ENCODE data around the gene IL12B. TPM values are rescaled to one million over a fixed set of nuclear protein-coding genes. Genes with fewer than 3 reads are reported as not detected.
"Not testable (repeated sequence)": the region's sequence is repeated elsewhere in the genome, so short reads cannot be mapped to it uniquely, and the experiment has no call there.

The IL12B gene
- polyA plus RNA-seq, 3 donors = 0.06 to 0.11 TPM; not detected in 1

DNA sequence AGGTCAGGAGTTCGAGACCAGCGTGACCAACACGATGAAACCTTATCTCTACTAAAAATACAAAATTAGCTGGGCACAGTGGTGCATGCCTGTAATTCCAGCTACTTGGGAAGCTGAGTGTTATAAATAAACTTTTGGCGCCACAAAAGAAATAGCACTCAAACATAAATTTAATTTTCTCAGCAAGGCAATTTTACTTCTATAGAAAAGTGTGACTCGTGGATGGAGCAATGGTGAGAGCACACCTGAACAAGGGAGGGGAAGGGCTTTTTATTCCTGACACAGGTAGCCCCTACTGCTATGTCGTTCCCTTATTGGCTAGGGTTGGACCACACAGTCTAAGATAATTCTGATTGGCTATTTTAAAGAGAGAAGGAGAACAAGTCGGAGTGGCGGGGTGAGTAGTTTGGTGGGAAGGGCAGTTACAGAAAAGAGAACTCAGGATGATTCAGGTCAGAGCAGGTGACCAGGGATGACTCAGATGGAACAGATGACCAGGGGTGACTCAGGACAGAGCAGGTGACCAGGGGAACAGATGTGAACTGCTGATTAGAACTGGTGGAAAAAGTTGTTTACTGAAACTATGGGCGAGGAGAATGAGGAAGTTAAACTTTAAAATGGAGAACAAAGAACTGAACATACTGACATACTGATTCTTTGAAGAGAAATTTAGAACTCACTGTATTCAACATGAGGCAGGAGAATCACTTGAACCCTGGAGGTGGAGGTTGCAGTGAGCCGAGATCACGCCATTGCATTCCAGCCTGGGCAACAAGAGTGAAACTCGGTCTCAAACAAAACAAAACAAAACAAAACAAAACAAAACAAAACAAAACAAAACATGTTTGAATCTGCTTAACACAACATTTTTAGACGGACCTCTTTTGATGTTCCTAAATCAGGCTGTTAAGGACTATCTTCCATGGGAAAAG lies 28.1 kb downstream of the IL12B start:
- DNase-seq (ENCODE audit: low read depth in 3 of 3, low spot score in 2 of 3) = not testable (repeated sequence)

DNA sequence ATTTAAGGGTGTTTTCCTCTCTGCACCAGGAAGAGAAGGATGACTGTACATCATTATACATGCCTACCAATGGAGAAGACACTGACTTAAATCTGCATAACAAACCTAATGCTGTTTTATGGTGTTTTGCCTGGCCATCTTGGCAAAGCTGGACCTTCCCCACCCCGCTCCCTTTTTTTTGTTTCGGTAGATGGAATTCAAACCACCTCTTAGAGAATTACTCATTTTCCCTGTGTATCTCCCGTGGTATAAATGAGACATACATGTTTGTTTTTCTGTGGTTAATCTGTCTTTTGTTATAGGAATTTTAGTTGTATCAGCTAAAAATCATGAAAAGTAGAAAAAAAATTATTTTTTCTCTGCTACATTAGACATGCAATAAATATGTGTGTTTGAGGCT lies 28.8 kb downstream of the IL12B start:
- no peak for DNase-seq (ENCODE audit: low read depth in 3 of 3, low spot score in 2 of 3)

DNA sequence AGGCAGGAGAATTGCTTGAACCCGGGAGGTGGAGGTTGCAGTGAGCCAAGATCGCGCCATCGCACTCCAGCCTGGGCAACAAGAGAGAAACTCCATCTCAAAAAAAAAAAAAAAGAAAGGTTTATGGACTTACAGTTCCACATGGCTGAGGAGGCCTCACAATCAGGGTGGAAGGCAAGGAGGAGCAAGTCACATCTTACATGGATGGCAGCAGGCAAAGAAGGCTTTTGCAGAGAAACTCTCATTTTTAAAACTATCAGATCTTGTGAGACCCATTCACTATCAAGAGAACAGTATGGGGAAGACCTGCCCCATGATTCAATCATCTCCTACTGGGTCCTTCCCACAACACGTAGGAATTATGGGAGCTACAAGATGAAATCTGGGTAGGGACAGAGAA lies 33.0 kb downstream of the IL12B start:
- DNase-seq (ENCODE audit: low read depth in 3 of 3, low spot score in 2 of 3) = not testable (repeated sequence)

DNA sequence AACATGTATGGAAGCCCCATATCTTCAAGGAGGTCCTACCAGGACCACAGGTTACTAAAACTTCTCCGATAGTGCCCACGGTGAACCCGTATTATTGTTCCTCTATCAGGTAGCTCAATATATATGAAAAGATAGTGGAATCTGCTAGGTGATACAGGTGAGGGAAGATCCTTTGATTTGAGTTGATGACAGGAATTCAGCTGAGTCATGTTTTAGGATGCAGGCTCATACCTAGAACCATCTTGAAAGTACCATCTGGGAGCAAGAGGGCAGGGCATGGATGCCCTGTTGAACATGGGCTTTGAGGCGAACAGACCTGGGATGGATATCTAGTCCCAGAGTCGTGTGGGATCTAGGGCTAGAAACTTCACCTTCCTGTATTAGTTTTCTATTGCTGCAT lies 35.4 kb downstream of the IL12B start:
- no peak for DNase-seq (ENCODE audit: low read depth in 3 of 3, low spot score in 2 of 3)

DNA sequence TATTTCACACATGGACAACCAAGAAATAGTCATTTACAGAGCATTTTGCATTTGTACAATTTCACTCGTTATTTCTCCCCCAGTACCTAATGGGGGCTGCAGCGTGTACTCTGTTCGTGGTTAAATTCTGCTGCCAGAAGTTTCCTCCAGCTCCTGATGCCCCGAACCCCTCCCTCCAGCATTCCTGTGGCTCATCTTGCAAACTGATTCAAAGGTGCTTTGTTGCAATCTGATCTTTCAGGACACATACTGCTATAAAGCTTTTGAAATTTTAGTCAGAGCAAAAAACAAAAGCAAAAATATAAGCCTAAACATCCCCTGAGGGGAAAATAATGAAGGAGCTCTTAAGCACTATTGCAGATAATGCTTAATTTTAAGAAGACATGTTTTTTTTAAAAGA lies 39.5 kb downstream of the IL12B start:
- no peak for DNase-seq (ENCODE audit: low read depth in 3 of 3, low spot score in 2 of 3)

DNA sequence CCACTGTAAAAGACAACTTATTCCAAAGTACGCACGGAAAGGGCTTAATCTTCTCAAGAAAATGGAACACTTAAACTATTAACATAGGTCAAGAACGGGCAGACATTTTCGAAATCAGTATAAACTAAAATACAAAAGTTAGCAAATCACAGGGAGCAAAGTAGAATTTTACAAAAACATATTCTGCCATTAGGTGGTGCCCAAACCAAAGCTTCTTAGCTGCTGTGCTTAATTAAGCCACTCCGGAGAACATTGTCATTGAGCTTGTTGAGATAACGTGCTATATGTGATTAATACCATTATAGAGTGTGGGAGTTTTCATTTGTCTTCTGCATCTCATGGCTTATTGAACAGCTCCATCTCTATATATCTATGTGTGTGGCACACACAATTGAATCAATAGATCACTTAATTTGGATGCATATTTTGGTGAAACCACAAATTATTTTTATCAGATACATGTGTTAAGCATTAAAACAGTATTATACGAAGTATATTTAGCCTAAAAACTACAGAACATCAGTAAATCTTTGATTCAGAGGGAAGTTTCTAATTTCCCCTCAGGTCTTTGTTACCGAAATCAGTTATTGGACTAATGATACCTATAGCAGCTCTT lies 43.8 kb downstream of the IL12B start:
- DNase-seq (ENCODE audit: low read depth in 3 of 3, low spot score in 2 of 3) = no peak

DNA sequence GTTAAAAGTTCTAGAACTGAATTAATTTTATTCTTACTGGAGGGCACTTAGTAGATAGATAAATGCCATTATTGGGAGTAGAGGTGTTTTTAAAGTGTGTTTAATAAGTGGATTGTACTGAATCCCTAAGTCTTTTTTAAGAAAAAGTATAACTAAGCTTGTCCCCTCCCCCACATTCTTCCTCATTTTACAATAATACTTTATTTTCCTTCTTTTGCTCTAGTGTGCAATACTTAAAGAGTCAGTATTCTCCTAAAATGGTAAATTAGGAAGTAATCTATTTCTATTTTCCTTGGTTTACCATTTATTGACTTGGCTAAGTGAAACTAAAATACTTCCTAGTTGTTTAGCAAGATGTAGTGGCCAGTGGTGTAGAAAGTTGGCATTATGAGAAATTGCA lies 55.6 kb downstream of the IL12B start:
- DNase-seq (ENCODE audit: low read depth in 3 of 3, low spot score in 2 of 3) = no peak

DNA sequence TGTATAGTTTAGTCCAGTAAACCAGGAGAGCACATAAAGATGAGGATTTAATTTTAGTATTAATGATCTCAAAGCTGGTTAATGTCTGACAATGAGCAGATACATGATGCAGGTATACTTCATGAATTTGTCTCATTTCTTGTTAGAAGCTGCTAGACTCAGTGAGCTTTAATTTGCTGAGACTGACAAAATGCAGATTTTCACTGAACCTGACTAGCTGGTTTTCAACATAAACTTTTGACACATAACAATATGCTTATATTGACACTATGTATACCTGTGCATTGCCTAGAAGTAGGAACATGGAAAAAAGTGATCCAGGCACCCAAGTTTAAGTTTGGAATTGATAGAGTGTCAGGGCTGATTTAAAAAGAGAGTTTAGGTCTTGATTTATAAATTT lies 56.4 kb downstream of the IL12B start:
- no peak for DNase-seq (ENCODE audit: low read depth in 3 of 3, low spot score in 2 of 3)

DNA sequence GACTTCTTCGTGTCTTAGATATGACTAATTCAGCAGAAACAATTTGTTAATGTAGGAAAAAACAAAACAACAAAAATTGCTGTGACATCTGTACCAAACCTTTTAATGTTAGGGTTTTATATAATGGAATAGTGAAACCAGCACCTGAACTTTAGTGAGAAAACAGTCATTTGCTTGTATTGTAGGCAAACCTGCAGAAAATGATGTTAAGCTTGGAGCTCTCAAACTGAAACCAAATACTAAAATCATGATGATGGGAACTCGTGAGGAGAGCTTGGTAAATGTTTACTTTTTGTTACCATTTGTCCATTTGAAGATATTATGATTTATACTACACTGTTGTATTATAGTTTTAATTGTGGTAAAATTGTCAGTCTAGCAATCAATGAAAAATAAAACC lies 60.6 kb downstream of the IL12B start:
- DNase-seq (ENCODE audit: low read depth in 3 of 3, low spot score in 2 of 3) = no peak

DNA sequence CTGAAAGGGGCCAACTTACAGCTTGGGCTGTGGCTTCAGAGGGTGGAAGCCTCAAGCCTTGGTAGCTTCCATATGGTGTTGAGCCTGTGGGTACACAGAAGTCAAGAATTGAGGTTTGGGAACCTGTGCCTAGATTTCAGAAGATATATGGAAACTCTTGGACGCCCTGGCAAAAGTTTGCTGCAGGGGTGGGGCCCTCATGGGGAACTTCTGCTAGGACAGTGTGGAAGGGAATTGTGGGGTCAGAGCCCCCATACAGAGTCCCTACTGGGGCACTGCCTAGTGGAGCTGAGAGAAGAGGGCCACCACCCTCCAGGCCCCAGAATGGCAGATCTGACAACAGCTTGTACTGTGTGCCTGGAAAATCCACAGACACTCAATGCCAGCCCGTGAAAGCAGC lies 63.5 kb downstream of the IL12B start:
- DNase-seq (ENCODE audit: low read depth in 3 of 3, low spot score in 2 of 3) = not testable (repeated sequence)

Other genes starting within 250 kb of the IL12B start
- 10 to 100 TPM; 17.1 to 22.7 (median 20.9) TPM for gene EBF1, start 230.6 kb downstream of the IL12B start, polyA plus RNA-seq (ENCODE audit: insufficient read length in 3 of 3)
- gene RNF145, start 120.9 kb downstream of the IL12B start, polyA plus RNA-seq (ENCODE audit: insufficient read length in 3 of 3) = 100 to 1,000 TPM; 107 to 126 (median 118) TPM
- gene UBLCP1, start 67.2 kb downstream of the IL12B start, polyA plus RNA-seq (ENCODE audit: insufficient read length in 3 of 3) = 10 to 100 TPM; 43.8 to 47.1 (median 45.4) TPM